HG03442 (cell line): ENCODE data around the gene TGOLN2.
"Not testable (repeated sequence)": the region's sequence is repeated elsewhere in the genome, so short reads cannot be mapped to it uniquely, and the experiment has no call there.

Source experiments
- ATAC-seq: cut with Tn5 transposase; IDR thresholded peaks from one replicate; pipeline ENCODE4 v1.9.1; 2021; ENCODE audit warnings: mild to moderate bottlenecking, moderate library complexity; ENCODE audit not compliant: unreplicated experiment

Gene TGOLN2

DNA sequence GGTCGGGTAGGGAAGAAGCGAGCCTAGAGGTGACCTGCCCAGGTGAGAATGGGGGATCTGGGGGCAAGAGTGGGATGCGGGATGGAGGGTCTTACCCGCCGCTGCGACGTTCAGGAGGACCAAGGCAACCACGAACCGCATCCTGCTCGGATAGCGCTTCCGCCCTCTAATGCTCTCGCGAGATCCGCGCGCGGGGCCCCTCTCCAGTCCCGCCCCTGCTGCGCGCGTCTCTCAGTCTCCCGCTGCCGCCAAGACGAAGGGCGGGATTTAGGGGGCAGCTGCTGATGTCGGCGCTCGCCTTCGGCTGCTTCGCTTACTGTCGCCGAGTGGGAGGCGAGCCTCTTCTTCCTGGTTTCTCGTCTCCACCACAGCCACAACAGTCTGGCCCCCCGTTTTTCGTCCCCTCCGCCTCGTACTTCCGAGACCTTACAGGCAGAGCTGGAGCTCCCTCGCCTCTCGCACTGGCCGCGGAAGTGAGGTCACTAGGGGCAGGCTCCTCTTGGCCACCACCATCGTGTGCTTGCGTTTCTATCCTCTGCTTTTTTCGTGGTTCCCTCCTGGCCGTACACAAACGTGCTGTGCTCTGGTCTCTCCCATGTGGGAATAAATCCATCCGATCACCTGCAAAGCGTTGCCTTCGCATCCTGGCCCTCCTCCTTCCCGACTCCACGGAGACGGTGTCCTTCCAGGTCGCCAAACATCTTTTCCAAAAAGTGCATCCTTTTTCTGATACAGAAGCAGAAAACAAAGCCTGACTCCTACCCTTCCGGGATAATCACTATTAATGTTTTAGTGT lies at the start of gene TGOLN2:
TSS of gene TGOLN2 (minus strand) at position 168 of the 796 bp plus-strand sequence. CDS start at position 141, 27 bp downstream.
- peak; percentile 81 for ATAC-seq

DNA sequence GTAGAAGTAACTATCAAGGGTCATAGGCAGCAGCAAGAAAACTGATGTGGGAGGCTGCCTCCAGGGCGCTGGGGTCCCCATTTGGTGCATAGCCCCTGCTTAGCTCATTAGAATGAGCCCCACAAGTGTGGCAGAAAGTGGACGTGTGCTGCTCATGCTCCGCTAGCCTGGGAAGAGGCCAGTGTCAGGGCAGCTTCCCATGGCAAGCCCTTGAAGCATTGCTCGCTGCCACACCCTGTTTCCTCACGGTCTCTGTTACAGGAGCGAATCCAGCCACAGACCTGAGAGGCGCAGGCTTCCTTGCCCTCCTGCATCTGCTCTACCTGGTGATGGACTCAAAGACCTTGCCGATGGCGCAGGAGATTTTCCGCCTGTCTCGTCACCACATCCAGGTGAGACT lies 49.3 kb upstream of the TGOLN2 start:
- ATAC-seq = no peak

DNA sequence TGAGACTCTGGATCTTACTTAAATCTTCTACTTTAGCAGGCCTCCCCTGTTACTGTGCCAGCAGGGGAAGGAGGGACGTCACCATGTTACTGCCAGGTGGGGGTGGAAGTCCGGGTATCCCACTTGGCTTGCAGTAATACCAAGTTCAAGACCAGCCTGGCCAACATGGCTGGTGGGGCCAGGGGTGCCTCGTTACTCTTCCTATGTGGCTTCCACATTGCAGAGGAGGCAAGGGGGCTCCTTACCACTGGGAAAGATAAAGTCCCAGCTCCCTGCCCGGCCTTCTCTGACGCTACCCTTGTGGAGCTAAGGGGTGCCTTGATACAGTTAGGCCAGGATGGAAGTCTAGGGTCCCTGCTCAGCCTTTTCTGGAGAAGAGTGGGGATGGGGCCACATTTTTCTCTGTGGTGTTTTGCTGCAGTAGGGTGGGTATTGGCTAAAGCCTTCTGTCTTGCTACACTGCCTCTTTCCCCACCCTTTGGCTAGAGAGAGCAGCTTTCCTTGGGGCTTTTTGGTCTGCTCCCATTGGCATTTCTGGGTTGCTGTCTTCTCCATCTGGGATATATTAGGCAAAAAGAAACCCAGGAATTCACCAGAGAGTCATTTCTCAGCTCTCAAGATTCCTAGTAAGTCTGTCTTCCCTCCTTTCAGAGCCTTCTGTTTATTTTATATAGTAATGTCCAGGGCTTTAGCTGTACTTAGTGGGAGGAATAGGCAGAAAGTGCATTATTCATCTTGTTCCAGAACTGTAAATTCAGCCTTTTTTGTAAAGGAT lies 48.7 kb upstream of the TGOLN2 start:
- ATAC-seq = no peak

DNA sequence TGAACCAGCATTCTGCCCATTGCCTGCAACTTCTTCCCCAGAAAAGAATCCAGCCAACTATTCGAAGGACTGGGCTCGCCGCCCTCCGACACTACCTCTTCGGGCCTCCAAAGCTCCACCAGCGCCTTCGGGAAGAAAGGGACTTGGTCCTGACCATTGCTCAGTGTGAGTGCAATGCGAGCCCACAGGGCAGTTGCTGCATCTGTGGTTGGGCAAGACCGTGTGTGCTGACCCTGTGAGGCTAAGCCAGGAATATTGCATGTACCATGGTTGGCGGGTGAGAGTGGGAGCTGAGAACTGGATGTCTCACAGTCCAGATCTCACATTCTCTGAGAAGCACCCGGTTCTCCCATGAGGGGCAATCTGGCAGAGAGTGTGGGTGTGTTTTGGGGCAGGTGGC lies 43.3 kb upstream of the TGOLN2 start:
- no peak for ATAC-seq

DNA sequence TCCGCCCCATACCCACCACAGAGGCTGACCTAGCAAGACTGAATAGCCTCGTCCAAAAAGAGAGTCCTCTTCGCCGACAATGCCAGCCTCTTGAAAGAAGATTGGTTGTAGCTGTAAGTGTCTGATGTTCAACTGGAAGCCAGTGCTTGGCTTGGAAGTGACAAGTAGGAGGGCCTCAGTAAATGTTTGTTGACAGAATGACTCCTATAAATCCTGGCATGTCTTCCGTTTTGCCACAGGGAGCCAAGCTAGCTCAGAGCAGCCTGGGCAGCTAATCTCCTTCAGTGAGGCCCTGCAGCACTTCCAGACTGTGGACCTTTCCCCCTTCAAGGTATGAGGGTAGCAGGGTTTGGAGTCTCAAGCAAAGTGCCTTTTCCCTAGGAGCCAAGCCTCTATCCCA lies 41.7 kb upstream of the TGOLN2 start:
- no peak for ATAC-seq

DNA sequence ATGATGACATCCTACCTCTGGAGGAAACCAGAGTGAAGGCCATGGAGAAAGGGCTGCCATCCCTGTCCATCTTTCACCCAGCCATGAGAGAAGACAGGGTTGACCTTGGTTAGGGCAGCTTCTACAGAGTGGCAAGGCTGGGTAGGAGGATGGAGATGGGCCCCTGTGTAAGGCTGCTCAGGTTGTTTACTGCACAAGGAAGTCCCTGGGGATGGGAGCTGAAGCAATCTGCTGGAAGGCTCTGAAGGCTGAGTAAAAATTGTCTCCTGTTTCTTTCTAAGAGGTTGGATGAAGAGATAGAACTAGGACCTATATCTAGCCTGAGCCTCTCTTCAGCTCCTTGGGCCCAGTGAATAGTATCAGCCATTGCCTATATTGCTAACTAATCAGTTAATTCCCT lies 41.1 kb upstream of the TGOLN2 start:
- ATAC-seq = no peak

DNA sequence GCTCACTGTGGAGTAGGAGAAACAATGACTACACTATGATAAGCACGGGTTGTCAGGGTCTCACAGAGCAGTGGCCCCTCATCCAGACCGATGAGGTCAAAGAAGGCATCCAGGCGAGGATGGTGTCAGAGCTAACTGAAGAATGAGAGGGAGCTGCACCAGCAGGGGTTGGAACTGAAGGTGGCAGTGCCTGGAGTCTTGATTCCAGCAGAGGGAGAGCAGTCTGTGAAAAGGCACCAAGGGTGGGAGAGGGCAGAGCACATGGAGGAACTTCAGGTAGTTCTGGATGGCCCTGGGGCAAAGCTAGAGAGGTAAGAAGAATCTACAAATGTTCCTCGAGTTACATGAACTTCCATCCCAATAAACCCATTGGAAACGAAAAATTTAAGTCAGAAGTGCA lies 39.4 kb upstream of the TGOLN2 start:
- no peak for ATAC-seq

DNA sequence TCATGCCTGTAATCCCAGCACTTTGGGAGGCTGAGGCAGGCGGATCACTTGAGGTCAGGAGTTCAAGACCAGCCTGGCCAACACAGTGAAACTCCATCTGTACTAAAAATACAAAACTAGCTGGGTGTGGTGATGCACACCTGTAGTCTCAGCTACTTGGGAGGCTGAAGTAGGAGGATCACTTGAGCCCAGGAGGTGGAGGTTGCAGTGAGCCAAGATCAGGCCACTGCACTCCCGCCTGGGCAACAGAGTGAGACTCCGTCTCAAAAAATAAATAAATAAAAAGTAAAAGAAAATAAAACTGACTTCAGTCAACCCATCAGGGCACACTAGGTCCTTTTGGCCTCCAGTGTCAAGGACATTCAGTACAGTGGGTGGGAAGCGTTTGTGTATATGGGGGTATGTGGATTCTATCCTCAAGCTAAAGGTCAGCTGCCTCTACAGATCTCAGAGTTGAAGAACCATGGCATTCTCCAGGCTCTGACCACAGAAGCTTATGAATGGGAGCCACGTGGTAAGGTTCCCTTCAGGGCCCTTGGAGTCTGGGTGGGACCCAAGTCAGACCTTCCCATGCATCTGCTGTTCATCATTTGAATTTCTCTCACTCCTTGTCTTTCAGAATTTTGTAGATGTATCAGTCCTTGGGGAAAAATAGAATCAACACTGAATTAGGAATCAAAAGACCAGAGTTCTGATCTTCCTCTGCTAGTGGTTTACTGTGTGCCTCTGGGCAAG lies 35.0 kb upstream of the TGOLN2 start:
- not testable (repeated sequence) for ATAC-seq

DNA sequence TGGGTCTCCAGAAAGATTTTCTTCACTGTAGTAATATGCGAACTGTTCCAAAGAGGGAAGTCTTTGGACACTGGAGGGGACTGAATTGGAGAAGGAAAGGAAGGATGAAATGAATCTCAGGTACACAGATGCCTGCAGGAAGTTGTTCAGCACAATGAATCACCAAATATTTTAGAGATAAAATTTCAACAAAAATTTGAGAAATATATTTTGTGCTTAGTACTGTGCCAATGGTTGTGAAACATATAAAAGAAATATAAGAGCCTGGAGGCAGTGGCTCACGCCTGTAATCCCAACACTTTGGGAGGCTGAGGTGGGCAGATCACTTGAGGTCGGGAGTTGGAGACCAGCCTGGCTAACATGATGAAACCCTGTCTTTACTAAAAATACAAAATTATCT lies 29.9 kb upstream of the TGOLN2 start:
- no peak for ATAC-seq

DNA sequence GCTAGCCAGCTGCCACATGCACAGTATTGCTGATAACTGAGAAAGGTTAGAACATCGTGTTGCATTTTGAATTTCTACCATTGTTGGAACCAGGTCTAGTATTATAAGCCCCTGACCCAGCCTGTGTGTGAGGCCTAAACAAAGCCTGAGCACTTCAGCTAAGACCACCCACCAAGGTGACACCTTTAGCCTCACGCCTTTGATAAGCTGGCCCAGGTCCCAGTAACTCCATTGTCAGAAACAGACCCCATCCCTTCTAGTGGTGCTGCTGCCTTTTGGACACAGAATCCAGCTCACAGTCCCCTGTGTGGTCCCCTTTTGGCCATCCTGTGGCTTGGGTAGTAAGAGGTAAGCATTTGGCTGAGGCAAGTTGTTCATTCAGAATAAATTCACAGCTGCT lies 28.4 kb upstream of the TGOLN2 start:
- no peak for ATAC-seq

DNA sequence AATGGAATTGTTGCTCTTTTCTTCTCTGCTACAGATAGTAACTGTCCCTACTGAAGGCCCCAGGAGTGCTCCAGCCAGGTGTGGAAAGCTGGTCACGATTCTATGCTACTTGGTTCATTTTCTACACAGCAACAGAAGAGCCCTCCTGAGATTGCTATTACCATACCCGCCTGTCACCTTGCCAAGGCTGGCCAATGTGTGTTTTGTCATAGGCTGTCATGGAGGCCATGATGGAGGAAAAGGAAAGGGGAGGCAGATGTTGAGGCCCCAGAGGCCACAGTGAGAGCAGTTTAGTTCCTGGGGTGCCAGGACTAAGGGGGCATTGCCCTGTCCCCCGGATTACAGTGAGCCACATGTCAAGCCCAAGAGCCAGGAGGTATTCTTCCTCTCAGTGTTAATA lies 27.7 kb upstream of the TGOLN2 start:
- no peak for ATAC-seq

DNA sequence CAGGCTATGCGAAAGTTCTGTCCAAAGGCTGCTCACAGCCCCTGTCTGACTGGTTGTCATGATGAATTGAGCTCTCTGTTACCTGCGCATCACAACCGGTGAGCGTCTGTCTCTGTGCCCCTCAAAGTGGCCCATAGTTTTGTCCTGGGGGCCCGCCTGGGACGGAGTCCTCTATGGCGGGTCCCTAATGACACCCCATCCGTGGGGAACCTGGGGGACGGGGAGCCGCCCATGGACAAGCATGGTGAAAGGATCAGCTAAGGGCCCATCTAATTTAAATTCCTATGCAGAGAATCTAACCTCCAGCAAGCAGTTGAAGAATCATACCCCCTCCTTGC lies 27.3 kb upstream of the TGOLN2 start:
- ATAC-seq = peak; percentile 3

DNA sequence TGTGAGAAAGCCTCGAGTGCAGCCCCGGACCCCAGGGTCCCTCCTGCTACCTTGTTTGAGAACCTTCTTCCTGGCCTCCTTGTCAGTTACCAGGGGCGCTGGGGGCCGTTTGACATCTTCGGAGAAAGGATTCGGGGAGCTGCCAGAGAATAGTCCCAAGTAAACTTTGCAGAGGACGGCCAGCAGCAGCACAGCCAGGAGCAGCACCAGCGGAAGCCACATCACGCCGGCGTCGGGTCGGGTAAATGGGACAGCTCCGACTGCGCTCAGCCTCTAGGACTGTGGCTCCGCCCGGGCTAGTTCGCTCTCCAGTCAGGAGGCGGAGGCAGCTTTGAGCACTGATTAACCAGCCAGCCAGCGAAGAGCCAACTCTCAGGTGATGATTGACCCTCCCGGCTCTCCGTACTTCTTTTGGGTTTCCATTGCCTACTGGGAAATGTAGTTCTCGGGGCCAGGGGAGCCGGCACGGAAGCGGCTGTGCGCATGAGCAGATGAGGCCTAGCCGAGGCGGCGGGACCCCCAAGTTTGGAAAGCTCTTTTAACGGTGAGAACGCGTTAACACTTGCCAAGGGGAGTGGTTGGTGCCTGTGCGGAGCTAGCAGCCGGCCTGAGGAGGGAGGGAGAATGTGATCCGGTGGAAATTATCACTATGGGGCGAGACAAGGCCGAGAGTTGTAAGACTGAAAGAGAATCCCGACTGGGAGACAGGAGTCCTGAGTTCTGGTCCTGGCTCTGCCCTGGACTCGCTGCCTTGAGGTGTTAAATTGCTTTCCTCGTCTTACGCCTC lies 26.7 kb upstream of the TGOLN2 start, which contains the start of the genes ELMOD3 and RETSAT:
TSS of gene ELMOD3 (plus strand) at position 484 of the 787 bp plus-strand sequence. CDS start 2,430 bp downstream, outside the sequence.
TSS of gene RETSAT (minus strand) at position 243 of the 787 bp plus-strand sequence. CDS start at position 222, 21 bp downstream.
- ATAC-seq = peak; percentile 97

DNA sequence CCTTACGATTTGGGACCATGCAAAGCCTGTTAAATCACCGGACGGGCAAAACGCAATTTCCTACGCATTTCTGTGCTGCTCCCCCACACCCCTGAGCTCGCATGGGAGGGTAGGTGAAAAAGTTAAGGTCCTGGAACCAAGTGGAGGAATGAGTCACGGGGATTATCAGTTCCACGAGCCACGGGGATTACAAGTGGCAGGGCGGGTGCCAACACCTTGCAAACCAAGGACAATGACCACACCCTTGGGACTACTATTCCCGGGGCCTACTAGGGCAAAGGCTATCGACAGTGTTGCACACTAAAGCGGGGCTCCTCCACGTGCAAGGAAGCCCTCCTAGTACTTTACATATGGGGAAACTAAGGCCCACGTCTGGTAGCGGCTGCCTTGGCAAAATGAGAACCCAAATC lies 26.1 kb upstream of the TGOLN2 start:
- peak; percentile 0 for ATAC-seq

DNA sequence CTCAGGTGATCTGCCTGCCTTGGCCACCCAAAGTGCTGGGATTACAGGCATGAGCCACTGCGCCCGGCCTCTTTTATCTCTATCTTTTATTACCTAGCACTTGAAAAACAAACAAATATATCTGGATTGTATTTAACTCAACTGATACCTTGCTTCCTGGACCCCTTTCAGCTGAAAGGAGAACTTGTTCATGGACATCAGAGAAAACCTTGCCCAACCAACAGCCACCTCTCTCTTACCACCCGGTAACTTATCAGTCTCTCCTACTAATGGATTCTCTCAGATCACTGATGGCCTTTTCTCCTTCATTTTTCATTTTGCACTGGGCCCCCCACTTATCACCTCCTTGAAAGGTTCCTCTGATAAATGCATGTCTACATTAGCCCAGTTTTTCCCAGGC lies 19.8 kb upstream of the TGOLN2 start:
- no peak for ATAC-seq

DNA sequence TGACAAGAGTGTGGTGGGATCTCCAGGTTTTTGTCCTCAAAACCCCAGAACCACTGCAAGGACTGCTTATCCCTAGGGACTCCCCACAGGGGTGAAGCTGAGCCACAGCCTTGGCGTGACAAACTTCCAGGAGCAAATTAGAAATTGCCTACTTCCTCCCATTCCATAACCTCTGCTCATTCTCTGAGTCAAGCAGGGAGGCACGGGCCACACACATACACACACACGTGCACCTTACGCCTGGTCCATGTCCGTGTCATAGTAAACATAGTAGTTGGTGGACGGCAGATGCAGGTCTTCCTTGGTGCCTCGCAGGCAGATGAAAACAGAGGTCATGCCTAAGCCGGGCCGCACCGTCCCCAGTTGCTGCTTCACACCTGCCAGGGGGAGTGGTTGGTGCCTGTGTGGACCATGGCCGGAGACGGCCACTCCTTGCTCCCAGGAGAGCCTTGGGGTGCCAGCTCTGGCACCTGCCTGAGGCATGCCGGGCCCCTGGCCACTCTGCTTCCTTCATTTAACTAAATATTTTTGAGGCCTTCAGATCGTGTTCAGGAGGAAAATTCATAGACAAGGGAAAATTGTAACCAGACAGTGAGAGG lies 16.7 kb upstream of the TGOLN2 start:
- ATAC-seq = no peak

DNA sequence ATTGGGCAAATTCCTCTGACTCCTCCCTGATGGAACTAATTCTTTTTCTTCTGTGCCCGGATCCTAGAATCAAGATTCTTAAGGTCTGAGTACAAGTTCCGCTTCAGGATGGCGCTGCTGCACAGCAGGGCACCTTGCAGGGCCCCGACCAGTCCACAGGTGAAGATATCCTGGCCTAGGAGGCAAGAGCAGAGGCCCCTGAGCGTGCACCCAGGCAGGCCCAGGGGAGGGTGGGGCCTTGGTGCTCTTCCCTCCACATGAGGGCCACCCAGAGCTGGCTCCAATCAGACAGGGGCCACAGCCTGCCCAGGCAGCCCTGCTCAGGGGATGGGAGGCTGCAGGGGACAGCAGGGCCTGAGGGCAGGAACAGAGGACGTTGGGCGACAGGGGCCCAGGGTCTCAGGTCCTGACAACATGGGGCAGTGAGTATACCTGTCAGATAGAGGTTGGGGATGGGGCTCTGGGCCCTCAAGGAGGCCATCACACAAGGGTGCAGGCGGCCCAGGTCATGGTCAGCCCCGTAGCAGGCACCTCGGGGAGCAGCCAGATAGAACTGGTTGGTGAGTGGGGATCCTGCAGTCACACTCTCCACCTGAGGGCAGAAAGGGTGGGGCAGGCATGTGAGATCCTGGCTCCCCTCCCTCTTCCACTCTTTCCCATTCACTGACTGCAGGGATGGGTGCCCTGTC lies 15.6 kb upstream of the TGOLN2 start:
- not testable (repeated sequence) for ATAC-seq

DNA sequence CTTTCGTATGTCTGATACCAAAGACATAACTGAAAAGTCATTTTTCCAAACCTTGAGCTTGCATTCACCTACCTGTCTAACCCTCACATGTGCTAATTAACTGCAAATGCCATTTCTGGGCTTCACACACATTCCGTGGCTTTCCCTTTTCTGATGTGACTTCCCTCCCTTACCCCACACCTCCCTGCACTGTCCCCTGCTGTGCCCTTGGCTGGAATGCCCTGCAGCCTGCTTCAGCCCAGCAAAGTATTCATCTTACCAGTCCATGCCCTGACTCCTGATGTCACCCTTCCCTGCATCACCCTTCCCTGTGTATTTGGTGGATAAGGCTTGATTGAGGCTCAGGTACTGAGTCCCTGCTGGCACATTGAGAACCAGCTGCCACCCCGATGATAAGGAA lies 14.4 kb upstream of the TGOLN2 start:
- no peak for ATAC-seq

DNA sequence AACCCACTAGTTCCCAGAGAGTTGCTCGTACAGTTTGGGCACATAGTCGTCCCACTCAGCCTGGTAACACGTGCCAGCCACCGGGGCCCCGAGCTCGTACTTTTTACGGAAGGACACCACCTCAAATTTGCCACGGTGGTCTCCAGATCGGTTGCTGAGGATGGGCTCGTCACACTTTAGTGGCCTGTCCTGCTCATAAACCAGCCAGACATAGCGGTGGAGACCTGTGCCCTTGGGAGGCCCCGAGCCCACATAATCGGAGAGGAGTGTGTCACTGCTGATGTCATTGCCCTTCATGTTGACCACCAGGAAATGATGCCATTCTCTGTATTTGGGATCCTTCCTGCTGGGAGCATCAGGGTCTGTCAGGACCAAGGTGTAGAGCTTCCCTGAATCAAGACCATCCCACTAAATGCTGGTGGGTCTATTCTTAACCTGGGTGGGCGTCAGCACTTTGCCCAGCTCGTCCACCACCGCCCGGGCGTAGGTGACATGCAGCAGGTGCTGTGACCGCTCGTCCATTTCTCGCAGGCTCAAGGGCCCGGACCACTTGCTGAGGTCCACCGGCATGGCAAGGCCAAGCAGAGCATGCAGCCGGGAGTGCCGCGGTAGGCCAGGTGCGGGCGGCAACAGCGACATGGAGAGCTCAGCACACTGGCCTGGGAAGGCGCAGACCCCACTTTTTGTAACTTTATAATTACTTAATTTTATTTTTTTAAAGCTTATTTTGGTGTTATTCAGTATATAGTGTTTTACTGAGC lies 13.7 kb upstream of the TGOLN2 start:
- no peak for ATAC-seq
